GM12892 (cell line): ENCODE measurements around the gene CCDC88C.

ENCODE experiments used
- POLR2A ChIP-seq: IDR thresholded peaks from 2 replicates; pipeline ENCODE4 v1.6.1; 2011; ENCODE audit warnings: low read depth, low read length, control low read depth
- POLR2AphosphoS5 ChIP-seq: IDR thresholded peaks from 2 replicates; pipeline ENCODE4 v1.6.1; 2011; ENCODE audit warnings: low read depth, low read length, control low read depth

- TF ChIP-seq POLR2A (no peak), POLR2AphosphoS5 (no peak)
Measured at GRCh38 chr14:91328313-91329050, 89.1 kb downstream of the CCDC88C start.
